GM21360 (cell line): ENCODE measurements around the gene CREB1.
A peak's percentile ranks its signal among the peaks of the same experiment; 100 is the strongest.

ENCODE experiments used
- ATAC-seq: cut with Tn5 transposase; IDR thresholded peaks from one replicate; pipeline ENCODE4 v1.9.1; 2021; ENCODE audit warnings: mild to moderate bottlenecking, moderate library complexity; ENCODE audit not compliant: unreplicated experiment

Gene CREB1

GRCh38 chr2:207503234-207503633 is 26.5 kb upstream of the CREB1 start:
- ATAC-seq: no peak

GRCh38 chr2:207504513-207505170 is 25.1 kb upstream of the CREB1 start:
- ATAC-seq: no peak

DNA sequence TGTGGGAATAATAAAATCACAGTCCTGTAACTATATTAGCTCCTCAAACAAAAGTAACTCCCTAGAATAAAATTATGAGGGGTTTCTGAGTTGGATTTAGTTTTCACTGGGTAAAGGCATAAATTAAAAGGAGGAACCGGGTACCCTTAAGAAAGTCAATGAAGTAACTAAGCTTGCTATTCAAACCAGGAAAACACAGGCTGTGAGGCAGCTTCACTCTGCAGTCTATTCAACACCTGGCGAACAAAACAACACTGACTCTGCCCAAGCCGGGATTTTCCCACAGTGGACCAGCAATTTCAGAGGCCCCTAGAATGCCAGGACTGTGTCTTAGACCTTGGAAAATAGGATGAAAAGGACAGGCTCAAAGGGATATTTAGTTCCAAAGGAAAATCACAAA is 24.6 kb upstream of the CREB1 start:
- no peak for ATAC-seq

DNA sequence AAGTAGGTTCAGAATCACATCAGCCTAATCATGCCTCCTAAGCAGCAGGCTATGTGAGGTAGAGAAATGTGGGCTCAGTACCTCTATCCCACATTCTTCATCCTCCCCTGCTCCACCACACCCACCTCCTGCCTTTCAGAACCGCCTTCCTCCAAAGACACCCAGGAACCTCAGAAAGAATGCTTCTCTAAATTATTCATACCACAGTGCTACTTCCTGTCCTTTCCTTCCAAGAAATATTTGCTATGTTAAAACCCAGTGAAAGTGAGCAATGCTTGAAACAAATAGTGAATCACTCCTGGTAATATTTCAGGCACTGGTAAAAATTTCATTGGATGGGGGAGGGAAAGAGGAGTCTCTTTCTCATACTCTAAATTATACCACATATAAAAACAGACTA is 24.0 kb upstream of the CREB1 start:
- no peak for ATAC-seq

GRCh38 chr2:207506426-207506825 is 23.3 kb upstream of the CREB1 start:
- ATAC-seq: peak; percentile 44

- ATAC-seq: no peak
These were observed 19.6 kb upstream of the CREB1 start for GRCh38 chr2:207510148-207510547.

DNA sequence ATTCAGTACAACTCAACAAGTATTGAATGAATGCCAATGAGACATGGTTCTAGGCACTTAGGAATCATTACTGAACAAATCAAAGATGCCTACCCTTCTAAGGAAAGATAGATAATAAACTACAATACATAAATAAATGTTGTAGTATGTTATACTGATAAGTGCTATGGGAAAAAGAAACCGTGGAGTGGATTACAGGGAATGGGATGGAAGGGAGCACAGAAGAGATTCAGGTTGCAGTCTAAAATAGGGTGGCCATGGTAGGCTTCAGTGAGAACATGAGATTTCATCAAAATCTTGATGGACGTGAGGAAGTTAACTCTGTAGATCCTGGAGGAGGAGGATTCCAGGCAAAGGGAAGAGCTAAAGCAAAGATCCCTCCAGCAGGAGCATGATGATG is 17.9 kb upstream of the CREB1 start:
- no peak for ATAC-seq

- ATAC-seq: no peak
These were observed 17.4 kb upstream of the CREB1 start for GRCh38 chr2:207512356-207512755.

GRCh38 chr2:207513551-207514257 is 16.1 kb upstream of the CREB1 start:
- no peak for ATAC-seq

DNA sequence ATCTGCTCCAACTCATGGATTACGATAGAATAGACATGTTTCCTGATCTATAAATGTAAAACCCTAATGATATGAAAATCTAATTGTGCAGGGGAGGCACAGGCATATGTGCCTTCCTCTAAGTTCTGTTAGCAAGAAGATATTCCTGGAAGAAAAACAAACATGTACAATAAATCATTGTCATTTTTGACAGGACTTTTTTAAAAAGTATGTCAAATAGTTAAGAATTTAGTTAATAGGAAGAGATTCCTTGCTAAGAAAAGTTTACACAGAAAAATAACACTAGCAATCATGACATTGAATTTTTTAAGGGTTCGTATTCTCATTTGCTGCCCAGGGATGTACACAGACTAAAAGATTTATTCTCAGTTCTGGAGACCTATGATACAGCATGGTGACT is 15.3 kb upstream of the CREB1 start:
- ATAC-seq: no peak

DNA sequence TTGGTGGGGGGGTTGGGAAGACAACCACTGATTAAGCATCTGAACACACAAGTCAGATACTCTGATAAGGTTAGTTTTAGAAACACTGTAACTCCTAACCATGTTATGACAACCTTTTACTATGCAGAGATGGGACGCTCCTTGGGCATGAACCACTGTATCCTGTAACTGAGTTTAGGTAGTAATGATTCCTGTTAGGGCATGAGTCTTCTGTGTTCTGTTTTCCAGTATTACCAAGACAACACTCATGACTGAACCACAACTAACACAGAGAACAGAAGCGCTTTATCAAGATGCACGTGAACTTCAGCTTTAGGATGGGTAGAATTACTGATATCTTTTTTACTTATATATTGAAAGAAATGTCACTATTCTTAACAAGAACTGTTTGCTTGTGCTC is 14.1 kb upstream of the CREB1 start:
- ATAC-seq: no peak

GRCh38 chr2:207516206-207516605 is 13.6 kb upstream of the CREB1 start:
- ATAC-seq: no peak

DNA sequence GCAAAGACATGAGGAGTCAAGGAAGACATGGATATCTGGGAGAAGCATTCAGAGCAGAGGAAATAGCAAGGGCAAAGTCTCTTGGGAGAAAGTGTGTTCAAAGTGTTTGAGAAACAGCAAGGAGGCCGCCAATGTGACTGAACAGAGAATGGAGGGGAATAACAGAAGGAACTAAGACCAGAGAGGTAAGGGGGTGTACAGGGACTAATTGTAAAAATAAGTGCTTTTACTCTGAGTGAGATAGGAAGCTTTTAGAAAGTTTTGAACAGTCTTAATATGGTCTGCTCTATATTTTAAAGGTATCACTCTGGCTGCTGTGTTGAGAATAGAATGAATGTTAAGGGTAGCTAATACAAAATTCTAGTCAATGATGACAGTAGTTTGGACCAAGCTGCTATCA is 6.8 kb upstream of the CREB1 start:
- no peak for ATAC-seq

DNA sequence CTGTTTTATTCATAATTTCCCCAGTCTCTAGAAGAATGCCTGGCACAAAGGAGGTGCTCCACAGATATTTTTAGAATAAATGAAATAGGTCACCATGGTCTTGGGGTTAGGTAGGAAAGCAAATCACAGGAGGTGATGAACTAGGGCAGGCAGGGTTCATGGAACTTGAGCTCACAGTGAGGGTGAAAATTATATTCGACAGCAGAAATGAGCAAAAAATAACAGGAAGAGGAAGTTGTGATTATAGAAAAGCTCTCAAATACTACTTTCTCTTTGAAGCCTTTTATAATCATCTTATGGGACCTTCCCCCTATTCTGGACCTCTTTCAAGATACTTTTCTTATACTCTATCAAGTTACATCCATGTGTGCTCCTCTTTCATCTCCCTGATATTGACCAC is 4.5 kb upstream of the CREB1 start:
- ATAC-seq: no peak

- peak; percentile 4 for ATAC-seq
These were observed 807 bp upstream of the CREB1 start for GRCh38 chr2:207528980-207529329.

DNA sequence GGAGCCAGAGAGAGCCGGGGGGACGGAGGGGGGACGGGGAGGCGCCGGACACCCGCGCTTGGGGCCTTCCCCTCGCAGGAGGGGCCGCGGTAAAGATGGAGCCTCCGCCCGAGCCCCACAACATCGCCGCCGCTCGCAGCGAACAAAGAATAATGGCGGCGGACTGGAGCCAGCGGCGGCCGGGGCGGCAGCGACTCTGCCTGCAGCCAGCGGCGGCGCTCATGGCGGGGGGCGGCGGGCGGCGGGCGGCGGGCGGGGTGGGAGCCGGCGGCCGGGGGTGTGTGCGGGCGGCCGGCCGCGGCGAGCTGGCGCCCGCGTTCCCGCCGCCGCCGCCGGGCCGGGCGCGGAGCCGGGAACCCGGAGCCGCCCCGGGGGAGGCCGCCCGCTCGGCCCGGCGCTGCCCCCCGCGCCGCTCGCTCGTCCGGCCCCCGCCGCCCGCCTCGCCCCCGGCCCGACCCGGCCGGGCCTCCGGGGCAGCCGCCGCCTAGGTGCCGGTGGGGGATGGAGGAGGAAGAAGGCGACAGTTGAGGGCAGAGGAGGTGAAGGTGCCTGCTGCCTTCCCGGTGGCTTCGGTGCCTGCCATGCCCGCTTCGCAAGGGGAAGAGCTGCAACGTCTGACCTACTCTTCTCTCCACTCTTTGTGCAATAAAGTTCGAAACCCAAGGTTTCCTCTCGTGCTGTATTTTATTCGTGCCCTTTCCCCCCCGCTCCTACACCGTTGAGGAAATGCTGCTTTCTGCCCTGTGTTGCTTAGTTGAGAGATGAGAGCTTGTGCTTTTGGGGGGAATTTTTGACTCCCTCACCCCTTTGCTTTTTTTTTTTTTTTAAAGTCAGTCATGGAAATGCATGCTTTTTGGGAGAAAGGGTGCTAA is 634 bp downstream of the CREB1 start:
- ATAC-seq: peak; percentile 12

DNA sequence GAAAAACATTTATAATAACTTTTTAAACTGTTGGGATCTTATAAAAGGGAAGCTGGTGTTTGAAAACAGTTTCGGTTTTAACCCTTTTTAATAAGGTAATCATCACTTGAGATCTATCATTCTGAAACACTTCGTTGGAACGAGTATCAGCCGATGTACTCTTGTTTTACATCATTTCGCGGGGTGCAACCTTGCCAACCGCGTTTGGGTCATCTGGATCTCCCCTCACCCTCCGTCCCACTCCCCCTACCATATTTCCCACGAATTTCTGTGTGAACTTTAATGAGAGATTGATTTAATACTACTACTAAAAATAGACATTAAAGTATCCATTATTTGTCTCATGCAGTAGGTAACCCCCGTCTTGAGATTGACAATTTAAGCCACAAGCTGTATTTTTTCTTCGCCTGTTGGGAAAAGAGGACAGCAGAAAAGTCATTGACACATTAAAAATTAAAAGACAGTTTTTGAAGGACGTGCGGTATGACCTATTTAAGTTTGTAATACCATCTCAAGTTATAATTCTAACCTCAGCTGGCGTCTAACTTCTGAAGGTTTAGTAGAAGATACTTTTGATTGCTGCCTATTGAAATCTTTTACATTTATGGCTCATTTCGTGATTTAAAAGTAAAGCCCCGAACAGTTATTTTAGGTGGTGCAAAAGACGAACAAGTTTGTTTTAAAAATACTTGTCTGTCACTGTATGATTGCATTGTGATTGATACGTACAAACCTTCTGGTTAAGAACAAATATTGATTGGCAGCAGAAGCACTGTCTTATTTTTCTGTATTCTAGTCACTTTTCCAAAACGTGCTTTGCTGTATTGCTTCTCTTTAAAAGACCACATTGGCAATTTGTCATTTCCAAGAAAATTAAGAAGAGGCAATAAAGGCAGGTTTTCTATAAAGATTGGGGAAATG is 1.5 kb downstream of the CREB1 start:
- no peak for ATAC-seq

DNA sequence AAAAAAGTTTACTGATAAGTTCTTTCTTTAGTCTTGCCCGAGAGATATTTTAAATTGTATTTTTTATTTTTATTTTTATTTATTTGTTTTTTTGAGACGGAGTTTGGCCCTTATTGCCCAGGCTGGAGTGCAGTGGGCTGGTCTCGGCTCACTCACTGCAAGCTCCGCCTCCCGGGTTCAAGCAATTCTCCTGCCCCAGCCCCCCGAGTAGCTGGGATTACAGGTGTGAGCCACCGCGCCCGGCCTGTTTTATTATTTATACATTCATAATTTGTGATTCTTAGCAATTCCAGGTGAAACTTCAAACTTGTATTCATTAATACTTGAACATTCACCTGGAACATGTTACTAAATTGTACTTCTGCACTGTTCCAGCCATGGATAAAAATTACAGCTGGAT is 2.9 kb downstream of the CREB1 start:
- ATAC-seq: no peak

DNA sequence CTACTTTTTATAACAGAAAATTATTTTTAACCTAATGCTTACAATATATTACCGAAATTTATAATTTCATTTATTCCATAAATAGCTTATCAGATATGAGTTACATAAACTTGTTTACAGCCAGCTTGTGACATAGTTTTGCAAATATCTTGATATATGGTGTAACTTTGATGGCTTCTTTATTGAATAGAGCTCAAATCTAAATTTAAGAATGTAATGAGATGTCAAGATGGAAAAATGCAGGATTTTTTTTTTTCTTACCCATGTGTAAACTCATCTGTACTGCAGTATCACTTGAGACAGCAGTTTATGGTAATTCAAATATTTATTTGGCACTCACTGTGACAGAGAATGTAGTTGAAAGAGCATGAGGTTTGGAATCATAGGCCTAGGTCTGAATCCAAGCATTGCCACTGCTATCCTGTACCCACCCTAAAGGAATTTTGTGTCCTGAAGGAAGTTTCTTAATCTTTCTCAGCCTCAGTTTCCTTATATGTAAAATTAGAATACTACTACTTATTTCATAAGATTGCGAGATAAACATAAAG is 3.8 kb downstream of the CREB1 start:
- no peak for ATAC-seq

DNA sequence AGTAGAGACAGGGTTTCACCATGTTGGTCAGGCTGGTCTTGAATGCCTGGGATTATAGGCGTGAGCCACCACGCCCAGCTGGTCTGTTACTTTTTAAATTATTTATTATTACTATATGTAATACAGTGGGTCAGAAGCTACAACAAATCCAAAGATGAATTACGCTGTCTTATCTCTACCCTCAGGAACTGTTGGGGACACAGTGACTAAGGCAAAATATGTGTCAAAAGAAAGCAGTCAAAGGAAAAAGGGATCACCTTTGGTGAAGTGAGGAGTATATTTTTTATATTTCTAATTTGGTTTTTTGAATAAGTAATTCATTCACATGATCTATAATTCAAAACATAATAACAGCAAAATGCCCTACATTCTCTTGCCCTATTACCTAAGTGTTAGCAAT is 4.7 kb downstream of the CREB1 start:
- no peak for ATAC-seq

- no peak for ATAC-seq
These were observed 9.7 kb downstream of the CREB1 start for GRCh38 chr2:207539470-207539869.
